ENCODE measurements around the gene ACBD5. TPM values are rescaled to one million over a fixed set of nuclear protein-coding genes. Genes with fewer than 3 reads are reported as not detected.
A peak's percentile ranks its signal among the peaks of the same experiment; 100 is the strongest.

Gene ACBD5
- total RNA-seq, 1 donor from 2014 or later: 15.7 TPM

Small RNA genes lying within 50 kb of the gene (small RNA-seq; reads per million reads assigned to genes)
- gene RNU2-24P (0.39 reads per million, percentile 50 among the genes with 10 or more reads in this experiment), gene RNU7-12P (not detected)

Other genes with a start within 250 kb of the ACBD5 start
- 13.6 TPM for gene ANKRD26, start 140.3 kb downstream of the ACBD5 start, total RNA-seq
- gene YME1L1, start 86.4 kb downstream of the ACBD5 start, total RNA-seq: 109 TPM
- 5.7 TPM for gene MASTL, start 85.4 kb downstream of the ACBD5 start, total RNA-seq

Data from skeletal muscle tissue (tissue), 2 donors.